ENCODE data around the gene HBD.

HBD gene

DNA sequence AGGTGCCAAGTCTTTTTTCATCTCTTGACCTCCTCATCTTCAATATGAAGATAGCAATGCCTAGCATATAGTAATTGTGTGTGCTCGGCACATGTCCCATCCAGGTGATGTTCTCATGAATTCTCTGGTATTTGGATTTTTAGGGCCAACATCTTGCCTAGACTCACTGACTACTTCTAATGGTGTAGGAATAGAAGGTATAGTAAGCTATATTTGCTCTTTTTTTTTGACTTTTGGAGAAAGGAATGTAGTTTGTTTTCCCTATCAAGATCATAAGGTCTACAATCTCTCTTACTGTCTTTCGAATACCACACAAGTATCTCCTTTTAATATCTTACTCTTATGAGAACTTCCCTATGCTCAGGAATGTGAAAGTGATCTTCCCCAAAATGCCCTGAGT is 3.2 kb downstream of the HBD start:
- no peak for DNase-seq

- DNase-seq: no peak
These were observed 4.0 kb downstream of the HBD start for GRCh38 chr11:5230266-5230665.

DNA sequence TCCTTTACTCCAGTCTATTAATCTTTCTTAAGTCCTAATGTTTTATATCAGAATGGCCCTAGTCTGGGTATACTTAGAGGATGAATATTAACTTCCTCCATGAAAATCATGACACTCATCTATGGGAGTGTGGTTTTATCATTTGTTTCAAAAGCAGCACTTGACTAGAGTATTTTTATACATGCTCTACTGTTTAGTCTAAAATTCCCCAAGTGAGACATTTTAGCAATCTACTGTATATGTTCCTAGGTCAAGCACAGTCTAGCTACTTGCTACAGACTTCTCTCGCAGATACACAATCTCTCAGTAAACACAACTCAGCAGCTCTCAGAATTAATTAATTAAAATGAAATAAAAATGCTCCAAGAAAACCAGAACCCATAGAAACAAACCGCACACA is 4.5 kb downstream of the HBD start:
- no peak for DNase-seq

GRCh38 chr11:5229356-5229755 is 4.9 kb downstream of the HBD start:
- no peak for DNase-seq

GRCh38 chr11:5228124-5228523 is 6.2 kb downstream of the HBD start:
- DNase-seq: no peak

DNA sequence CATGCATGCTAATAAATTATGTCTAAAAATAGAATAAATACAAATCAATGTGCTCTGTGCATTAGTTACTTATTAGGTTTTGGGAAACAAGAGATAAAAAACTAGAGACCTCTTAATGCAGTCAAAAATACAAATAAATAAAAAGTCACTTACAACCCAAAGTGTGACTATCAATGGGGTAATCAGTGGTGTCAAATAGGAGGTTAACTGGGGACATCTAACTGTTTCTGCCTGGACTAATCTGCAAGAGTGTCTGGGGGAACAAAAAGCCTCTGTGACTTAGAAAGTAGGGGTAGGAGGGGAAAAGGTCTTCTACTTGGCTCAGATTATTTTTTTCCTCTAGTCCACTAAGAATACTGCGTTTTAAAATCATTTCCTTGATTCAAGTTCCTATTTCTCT is 6.6 kb downstream of the HBD start:
- DNase-seq: no peak

- no peak for DNase-seq
These were observed 7.5 kb downstream of the HBD start, which contains the start of gene HBB for GRCh38 chr11:5226732-5227310. Gene HBB, minus strand, starts transcription at chr11:5227071. Its CDS starts 50 bp downstream, at chr11:5227021.

GRCh38 chr11:5225480-5225871 is 8.8 kb downstream of the HBD start:
- DNase-seq: no peak

GRCh38 chr11:5224538-5225479 is 9.5 kb downstream of the HBD start:
- DNase-seq: no peak

- DNase-seq: no peak
These were observed 10.6 kb downstream of the HBD start for GRCh38 chr11:5223686-5224085.

- no peak for DNase-seq
These were observed 11.1 kb downstream of the HBD start for GRCh38 chr11:5223146-5223545.

GRCh38 chr11:5210376-5210885 is 23.9 kb downstream of the HBD start:
- DNase-seq: no peak

- peak; percentile 72 for DNase-seq
These were observed 29.5 kb downstream of the HBD start for GRCh38 chr11:5204787-5205186.

- DNase-seq: no peak
These were observed 30.9 kb downstream of the HBD start for GRCh38 chr11:5203366-5203765.

- DNase-seq: no peak
These were observed 33.7 kb downstream of the HBD start, which contains the start of gene OR51V1 for GRCh38 chr11:5200582-5200981. Gene OR51V1, minus strand, starts transcription at chr11:5200682. Its CDS starts 0 bp downstream, at chr11:5200682.

- DNase-seq: no peak
These were observed 36.0 kb downstream of the HBD start for GRCh38 chr11:5198285-5198684.

- DNase-seq: no peak
These were observed 36.7 kb downstream of the HBD start for GRCh38 chr11:5197536-5197935.

- DNase-seq: no peak
These were observed 37.6 kb downstream of the HBD start for GRCh38 chr11:5196731-5197130.

DNA sequence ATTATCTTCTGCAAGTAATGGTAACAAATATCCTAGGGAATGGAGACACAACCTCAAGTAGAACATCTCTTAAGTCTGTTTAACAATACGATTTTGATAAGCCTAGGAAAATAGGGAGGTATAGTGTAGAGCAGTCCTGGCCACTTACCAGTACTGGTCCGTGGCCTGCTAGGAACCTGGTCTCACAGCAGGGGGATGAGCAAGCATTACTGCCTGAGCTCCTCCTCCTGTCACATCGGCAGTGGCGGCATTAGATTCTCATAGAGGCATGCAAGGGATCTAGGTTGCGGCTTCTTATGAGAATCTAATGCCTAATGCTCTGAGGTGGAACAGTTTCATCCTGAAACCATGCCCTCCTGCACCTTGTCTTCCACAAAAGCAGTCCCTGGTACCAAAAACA is 38.2 kb downstream of the HBD start:
- DNase-seq: no peak

DNA sequence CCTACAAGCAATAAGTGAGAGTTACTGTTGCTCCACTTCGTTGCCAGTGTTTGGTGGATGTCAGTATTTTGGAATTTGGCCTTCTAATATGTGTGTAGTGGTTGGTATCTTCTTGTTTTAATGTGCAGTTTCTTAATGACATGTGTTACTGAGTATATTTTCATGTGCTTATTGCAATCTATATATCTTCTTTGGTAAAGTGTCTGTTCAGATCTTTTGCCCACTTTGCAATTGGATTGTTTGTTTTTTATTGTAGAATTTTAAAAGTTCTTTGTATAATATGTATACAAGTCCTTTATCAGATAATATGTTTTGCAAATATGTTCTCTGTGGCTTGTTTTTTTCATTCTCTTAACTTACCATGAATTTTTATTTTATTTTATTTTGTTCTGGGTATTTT is 41.5 kb downstream of the HBD start:
- no peak for DNase-seq

- no peak for DNase-seq
These were observed 46.1 kb downstream of the HBD start for GRCh38 chr11:5188201-5188600.

Data from fibroblast of upper back skin (primary cell).